GM23338 (cell line): ENCODE measurements around the gene SRRM2. TPM values are rescaled to one million over a fixed set of nuclear protein-coding genes. Genes with fewer than 3 reads are reported as not detected.

Experiments used
- ATAC-seq: fragments of 200-7000 bp; cut with Tn5 transposase; 3 replicates; pipeline ENCODE4 v1.9.1; 2020
- DNase-seq: peaks from one replicate; pipeline ENCODE4 v3.0.0-alpha.2; 2015; ENCODE audit warnings: low spot score
- H2AFZ ChIP-seq: fragments of 200-600 bp; sonication (generic); 2 replicates; pipeline ENCODE4 v1.8.0; 2016; ENCODE audit warnings: antibody characterized with exemption, mild to moderate bottlenecking, moderate library complexity
- H3F3A ChIP-seq: fragments of 200-600 bp; sonication (generic); replicated peaks from 2 replicates; pipeline ENCODE4 v1.8.0; 2017; ENCODE audit warnings: antibody characterized with exemption, mixed run types, low read depth
- H3K27ac ChIP-seq: fragments of 200-600 bp; sonication (generic); 2 replicates; pipeline ENCODE4 v1.6.1; 2016; ENCODE audit warnings: low read depth
- H3K27me3 ChIP-seq: fragments of 200-600 bp; sonication (generic); 2 replicates; pipeline ENCODE4 v1.8.0; 2016; ENCODE audit warnings: mild to moderate bottlenecking, mixed run types, moderate library complexity; ENCODE audit not compliant: insufficient read depth
- H3K36me3 ChIP-seq: fragments of 200-600 bp; sonication (generic); 2 replicates; pipeline ENCODE4 v1.8.0; 2016; ENCODE audit warnings: mild to moderate bottlenecking; ENCODE audit not compliant: insufficient read depth
- H3K4me1 ChIP-seq: fragments of 200-600 bp; sonication (generic); 2 replicates; pipeline ENCODE4 v1.8.0; 2016; ENCODE audit warnings: mild to moderate bottlenecking, moderate library complexity; ENCODE audit not compliant: insufficient read depth
- H3K4me2 ChIP-seq: fragments of 200-600 bp; sonication (generic); 2 replicates; pipeline ENCODE4 v1.7.1; 2017; ENCODE audit warnings: mixed run types
- H3K4me3 ChIP-seq: fragments of 200-600 bp; sonication (generic); 2 replicates; pipeline ENCODE4 v1.6.1; 2016; ENCODE audit warnings: mixed run types
- H3K79me2 ChIP-seq: fragments of 200-600 bp; sonication (generic); replicated peaks from 2 replicates; pipeline ENCODE4 v1.8.0; 2017; ENCODE audit warnings: mild to moderate bottlenecking; ENCODE audit not compliant: insufficient read depth
- H3K9me2 ChIP-seq: fragments of 200-600 bp; sonication (generic); 2 replicates; pipeline ENCODE4 v1.8.0; 2017; ENCODE audit not compliant: insufficient read depth
- H4K20me1 ChIP-seq: fragments of 200-600 bp; sonication (generic); replicated peaks from 2 replicates; pipeline ENCODE4 v1.8.0; 2017; ENCODE audit warnings: mild to moderate bottlenecking; ENCODE audit not compliant: insufficient read depth
- H3K27ac Mint-ChIP-seq: 2 replicates; pipeline ENCODE4 v1.8.0; 2020; ENCODE audit warnings: inconsistent platforms, mild to moderate bottlenecking, moderate library complexity, mixed read lengths
- H3K27me3 Mint-ChIP-seq: 3 replicates; pipeline ENCODE4 v1.8.0; 2022; ENCODE audit warnings: low read depth, mild to moderate bottlenecking, moderate library complexity, mixed read lengths, inconsistent platforms; ENCODE audit not compliant: insufficient read depth, poor library complexity
- H3K36me3 Mint-ChIP-seq: 3 replicates; pipeline ENCODE4 v1.8.0; 2021; ENCODE audit warnings: low read depth, mild to moderate bottlenecking, inconsistent platforms, moderate library complexity, mixed read lengths
- H3K4me1 Mint-ChIP-seq: 3 replicates; pipeline ENCODE4 v1.8.0; 2020; ENCODE audit warnings: mild to moderate bottlenecking, inconsistent platforms, mixed read lengths
- H3K4me3 Mint-ChIP-seq: 3 replicates; pipeline ENCODE4 v1.8.0; 2021; ENCODE audit warnings: moderate library complexity, mild to moderate bottlenecking, inconsistent platforms, mixed read lengths
- H3K9me3 Mint-ChIP-seq: 3 replicates; pipeline ENCODE4 v1.8.0; 2020; ENCODE audit warnings: moderate library complexity, mild to moderate bottlenecking, inconsistent platforms, mixed read lengths
- CREB1 ChIP-seq: fragments of 250-450 bp; sonication (Bioruptor Pico); IDR thresholded peaks from 2 replicates; pipeline ENCODE4 v1.5.0; 2020; ENCODE audit warnings: low read depth, mild to moderate bottlenecking, moderate library complexity
- EZH2phosphoT487 ChIP-seq: fragments of 200-600 bp; sonication (generic); IDR thresholded peaks from one replicate; pipeline ENCODE4 v1.8.1; 2018; ENCODE audit warnings: antibody characterized with exemption; ENCODE audit not compliant: unreplicated experiment
- ZNF114 ChIP-seq: fragments of 250-450 bp; sonication (Bioruptor Pico); IDR thresholded peaks from 2 replicates; pipeline ENCODE4 v1.5.0; 2020; ENCODE audit warnings: mild to moderate bottlenecking, moderate library complexity
- polyA plus RNA-seq: library from polyadenylated mRNA; unstranded; fragments of >200 nt; fragmentation: Nextera tagmentation; extraction: Ambion mirVana; gene quantifications from 2 replicates; pipeline ENCODE4 v1.2.1, GENCODE V29; 2016
- total RNA-seq: library from RNA; depleted of rRNA; stranded (reverse); fragments of >200 nt; shearing (Covaris generic); gene quantifications from 2 replicates; pipeline ENCODE4 v1.2.3, GENCODE V29; 2014
- TF ChIP-seq, protein P1 (sequence below), 2 experiments: fragments of 200-600 bp in 1 of 2; sonication (generic) in 1 of 2; conservative IDR thresholded peaks; 2 replicates each; pipeline versions ENCODE4 v1.5.1 to v1.6.1; 2016 to 2017; ENCODE audit warnings: antibody characterized with exemption in 2 of 2, low read depth in 2 of 2, mild to moderate bottlenecking in 2 of 2, moderate library complexity in 1 of 2
- TF ChIP-seq, protein P2 (sequence below): IDR thresholded peaks from one replicate; pipeline ENCODE4 v1.6.1; 2018; ENCODE audit warnings: antibody characterized with exemption; ENCODE audit not compliant: unreplicated experiment
- TF ChIP-seq, protein P3 (sequence below): fragments of 250-450 bp; sonication (Bioruptor Pico); IDR thresholded peaks from 2 replicates; pipeline ENCODE4 v1.5.0; 2020; ENCODE audit warnings: mild to moderate bottlenecking, moderate library complexity
- TF ChIP-seq, protein P4 (sequence below): IDR thresholded peaks from 2 replicates; pipeline ENCODE4 v1.6.1; 2016; ENCODE audit warnings: antibody characterized with exemption

Gene SRRM2
- total and polyA plus RNA-seq, 2 experiments from 2014 or later, result 308 to 893 TPM

DNA sequence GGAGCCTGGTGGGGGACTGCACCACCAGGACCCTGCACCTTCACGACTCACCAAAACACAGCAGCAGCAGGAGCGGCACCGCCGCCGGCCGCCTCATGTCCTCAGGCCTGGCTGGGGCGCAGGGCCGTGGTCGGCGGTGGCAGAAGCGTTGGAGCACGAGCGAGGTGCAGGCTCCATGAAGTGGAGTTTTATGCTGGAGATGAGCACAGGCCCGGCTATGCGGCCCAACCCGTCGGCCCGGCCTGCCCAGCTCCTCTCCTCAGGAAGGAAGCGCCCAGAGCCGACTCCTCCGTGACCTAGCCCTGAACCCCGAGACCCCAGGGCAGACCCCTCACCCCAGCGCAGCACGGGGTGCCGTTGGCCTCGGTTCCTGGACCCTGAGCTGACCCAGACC lies 32.4 kb upstream of the SRRM2 start, which contains the start of gene PRSS27:
Gene PRSS27, minus strand, starts transcription at position 161 of the 394 bp plus-strand sequence. Its CDS starts 64 bp downstream, at position 97.
- peak within 1 kb of the TSS; percentile 93 for H3K27ac Mint-ChIP-seq

More for the DNA sequence above, 32.4 kb upstream of the SRRM2 start, which contains the start of gene PRSS27:
- H3K4me3 Mint-ChIP-seq, result peak within 1 kb of the TSS; percentile 83
- peak within 1 kb of the TSS; percentile 95 for H3K27ac ChIP-seq
- no peaks in the 10 kb centered on the region for H3K36me3 ChIP-seq
- no peak; the same call in 2 of the 3 replicates for ATAC-seq
- H3K79me2 ChIP-seq, result no peaks in the 10 kb centered on the region
- no peaks in the 10 kb centered on the region for H4K20me1 ChIP-seq
- no peaks in the 10 kb centered on the region; the same call in 2 of the 3 replicates for H3K36me3 Mint-ChIP-seq
- TF ChIP-seq, protein P1, sequence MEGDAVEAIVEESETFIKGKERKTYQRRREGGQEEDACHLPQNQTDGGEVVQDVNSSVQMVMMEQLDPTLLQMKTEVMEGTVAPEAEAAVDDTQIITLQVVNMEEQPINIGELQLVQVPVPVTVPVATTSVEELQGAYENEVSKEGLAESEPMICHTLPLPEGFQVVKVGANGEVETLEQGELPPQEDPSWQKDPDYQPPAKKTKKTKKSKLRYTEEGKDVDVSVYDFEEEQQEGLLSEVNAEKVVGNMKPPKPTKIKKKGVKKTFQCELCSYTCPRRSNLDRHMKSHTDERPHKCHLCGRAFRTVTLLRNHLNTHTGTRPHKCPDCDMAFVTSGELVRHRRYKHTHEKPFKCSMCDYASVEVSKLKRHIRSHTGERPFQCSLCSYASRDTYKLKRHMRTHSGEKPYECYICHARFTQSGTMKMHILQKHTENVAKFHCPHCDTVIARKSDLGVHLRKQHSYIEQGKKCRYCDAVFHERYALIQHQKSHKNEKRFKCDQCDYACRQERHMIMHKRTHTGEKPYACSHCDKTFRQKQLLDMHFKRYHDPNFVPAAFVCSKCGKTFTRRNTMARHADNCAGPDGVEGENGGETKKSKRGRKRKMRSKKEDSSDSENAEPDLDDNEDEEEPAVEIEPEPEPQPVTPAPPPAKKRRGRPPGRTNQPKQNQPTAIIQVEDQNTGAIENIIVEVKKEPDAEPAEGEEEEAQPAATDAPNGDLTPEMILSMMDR (conservative IDR thresholded peaks at IDR 0.05; ENCODE audit: low read depth in 2 of 2), result no peak
- TF ChIP-seq EZH2phosphoT487, result no peak
- no peak for TF ChIP-seq ZNF114 (CRISPR knock-in tag)
- no peak for TF ChIP-seq CREB1 (CRISPR knock-in tag)
- TF ChIP-seq, protein P2, sequence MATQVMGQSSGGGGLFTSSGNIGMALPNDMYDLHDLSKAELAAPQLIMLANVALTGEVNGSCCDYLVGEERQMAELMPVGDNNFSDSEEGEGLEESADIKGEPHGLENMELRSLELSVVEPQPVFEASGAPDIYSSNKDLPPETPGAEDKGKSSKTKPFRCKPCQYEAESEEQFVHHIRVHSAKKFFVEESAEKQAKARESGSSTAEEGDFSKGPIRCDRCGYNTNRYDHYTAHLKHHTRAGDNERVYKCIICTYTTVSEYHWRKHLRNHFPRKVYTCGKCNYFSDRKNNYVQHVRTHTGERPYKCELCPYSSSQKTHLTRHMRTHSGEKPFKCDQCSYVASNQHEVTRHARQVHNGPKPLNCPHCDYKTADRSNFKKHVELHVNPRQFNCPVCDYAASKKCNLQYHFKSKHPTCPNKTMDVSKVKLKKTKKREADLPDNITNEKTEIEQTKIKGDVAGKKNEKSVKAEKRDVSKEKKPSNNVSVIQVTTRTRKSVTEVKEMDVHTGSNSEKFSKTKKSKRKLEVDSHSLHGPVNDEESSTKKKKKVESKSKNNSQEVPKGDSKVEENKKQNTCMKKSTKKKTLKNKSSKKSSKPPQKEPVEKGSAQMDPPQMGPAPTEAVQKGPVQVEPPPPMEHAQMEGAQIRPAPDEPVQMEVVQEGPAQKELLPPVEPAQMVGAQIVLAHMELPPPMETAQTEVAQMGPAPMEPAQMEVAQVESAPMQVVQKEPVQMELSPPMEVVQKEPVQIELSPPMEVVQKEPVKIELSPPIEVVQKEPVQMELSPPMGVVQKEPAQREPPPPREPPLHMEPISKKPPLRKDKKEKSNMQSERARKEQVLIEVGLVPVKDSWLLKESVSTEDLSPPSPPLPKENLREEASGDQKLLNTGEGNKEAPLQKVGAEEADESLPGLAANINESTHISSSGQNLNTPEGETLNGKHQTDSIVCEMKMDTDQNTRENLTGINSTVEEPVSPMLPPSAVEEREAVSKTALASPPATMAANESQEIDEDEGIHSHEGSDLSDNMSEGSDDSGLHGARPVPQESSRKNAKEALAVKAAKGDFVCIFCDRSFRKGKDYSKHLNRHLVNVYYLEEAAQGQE, result no peak
- TF ChIP-seq, protein P3, sequence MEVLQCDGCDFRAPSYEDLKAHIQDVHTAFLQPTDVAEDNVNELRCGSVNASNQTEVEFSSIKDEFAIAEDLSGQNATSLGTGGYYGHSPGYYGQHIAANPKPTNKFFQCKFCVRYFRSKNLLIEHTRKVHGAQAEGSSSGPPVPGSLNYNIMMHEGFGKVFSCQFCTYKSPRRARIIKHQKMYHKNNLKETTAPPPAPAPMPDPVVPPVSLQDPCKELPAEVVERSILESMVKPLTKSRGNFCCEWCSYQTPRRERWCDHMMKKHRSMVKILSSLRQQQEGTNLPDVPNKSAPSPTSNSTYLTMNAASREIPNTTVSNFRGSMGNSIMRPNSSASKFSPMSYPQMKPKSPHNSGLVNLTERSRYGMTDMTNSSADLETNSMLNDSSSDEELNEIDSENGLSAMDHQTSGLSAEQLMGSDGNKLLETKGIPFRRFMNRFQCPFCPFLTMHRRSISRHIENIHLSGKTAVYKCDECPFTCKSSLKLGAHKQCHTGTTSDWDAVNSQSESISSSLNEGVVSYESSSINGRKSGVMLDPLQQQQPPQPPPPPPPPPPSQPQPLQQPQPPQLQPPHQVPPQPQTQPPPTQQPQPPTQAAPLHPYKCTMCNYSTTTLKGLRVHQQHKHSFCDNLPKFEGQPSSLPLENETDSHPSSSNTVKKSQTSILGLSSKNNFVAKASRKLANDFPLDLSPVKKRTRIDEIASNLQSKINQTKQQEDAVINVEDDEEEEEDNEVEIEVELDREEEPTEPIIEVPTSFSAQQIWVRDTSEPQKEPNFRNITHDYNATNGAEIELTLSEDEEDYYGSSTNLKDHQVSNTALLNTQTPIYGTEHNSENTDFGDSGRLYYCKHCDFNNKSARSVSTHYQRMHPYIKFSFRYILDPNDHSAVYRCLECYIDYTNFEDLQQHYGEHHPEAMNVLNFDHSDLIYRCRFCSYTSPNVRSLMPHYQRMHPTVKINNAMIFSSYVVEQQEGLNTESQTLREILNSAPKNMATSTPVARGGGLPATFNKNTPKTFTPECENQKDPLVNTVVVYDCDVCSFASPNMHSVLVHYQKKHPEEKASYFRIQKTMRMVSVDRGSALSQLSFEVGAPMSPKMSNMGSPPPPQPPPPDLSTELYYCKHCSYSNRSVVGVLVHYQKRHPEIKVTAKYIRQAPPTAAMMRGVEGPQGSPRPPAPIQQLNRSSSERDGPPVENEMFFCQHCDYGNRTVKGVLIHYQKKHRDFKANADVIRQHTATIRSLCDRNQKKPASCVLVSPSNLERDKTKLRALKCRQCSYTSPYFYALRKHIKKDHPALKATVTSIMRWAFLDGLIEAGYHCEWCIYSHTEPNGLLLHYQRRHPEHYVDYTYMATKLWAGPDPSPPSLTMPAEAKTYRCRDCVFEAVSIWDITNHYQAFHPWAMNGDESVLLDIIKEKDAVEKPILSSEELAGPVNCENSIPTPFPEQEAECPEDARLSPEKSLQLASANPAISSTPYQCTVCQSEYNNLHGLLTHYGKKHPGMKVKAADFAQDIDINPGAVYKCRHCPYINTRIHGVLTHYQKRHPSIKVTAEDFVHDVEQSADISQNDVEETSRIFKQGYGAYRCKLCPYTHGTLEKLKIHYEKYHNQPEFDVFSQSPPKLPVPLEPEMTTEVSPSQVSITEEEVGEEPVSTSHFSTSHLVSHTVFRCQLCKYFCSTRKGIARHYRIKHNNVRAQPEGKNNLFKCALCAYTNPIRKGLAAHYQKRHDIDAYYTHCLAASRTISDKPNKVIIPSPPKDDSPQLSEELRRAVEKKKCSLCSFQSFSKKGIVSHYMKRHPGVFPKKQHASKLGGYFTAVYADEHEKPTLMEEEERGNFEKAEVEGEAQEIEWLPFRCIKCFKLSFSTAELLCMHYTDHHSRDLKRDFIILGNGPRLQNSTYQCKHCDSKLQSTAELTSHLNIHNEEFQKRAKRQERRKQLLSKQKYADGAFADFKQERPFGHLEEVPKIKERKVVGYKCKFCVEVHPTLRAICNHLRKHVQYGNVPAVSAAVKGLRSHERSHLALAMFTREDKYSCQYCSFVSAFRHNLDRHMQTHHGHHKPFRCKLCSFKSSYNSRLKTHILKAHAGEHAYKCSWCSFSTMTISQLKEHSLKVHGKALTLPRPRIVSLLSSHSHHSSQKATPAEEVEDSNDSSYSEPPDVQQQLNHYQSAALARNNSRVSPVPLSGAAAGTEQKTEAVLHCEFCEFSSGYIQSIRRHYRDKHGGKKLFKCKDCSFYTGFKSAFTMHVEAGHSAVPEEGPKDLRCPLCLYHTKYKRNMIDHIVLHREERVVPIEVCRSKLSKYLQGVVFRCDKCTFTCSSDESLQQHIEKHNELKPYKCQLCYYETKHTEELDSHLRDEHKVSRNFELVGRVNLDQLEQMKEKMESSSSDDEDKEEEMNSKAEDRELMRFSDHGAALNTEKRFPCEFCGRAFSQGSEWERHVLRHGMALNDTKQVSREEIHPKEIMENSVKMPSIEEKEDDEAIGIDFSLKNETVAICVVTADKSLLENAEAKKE (CRISPR knock-in tag), result no peak
- TF ChIP-seq, protein P4, sequence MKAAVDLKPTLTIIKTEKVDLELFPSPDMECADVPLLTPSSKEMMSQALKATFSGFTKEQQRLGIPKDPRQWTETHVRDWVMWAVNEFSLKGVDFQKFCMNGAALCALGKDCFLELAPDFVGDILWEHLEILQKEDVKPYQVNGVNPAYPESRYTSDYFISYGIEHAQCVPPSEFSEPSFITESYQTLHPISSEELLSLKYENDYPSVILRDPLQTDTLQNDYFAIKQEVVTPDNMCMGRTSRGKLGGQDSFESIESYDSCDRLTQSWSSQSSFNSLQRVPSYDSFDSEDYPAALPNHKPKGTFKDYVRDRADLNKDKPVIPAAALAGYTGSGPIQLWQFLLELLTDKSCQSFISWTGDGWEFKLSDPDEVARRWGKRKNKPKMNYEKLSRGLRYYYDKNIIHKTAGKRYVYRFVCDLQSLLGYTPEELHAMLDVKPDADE, result no peak
- H3K4me1 Mint-ChIP-seq, result peaks cover 6% of the 10 kb centered on the region; the same call in 2 of the 3 replicates
- peak within 1 kb of the TSS; percentile 84 for H3K4me2 ChIP-seq
- H3K9me3 Mint-ChIP-seq, result no peaks in the 10 kb centered on the region
- peak; percentile 26 for DNase-seq
- peaks cover 10% of the 10 kb centered on the region; the same call in 1 of the 2 replicates for H3F3A ChIP-seq
- H3K27me3 ChIP-seq, result no peaks in the 10 kb centered on the region
- no peaks in the 10 kb centered on the region for H3K9me2 ChIP-seq
- peak within 1 kb of the TSS; percentile 78 for H3K4me3 ChIP-seq
- H3K4me1 ChIP-seq, result no peaks in the 10 kb centered on the region
- peak within 1 kb of the TSS; percentile 85 for H2AFZ ChIP-seq
- H3K27me3 Mint-ChIP-seq, result peaks cover 10% of the 10 kb centered on the region
